Fibroblast of lung (primary cell): ENCODE data around the gene ALDH1A1.

Experiments
- CTCF ChIP-seq, 2 donors: IDR thresholded peaks in 1 of 2; conservative IDR thresholded peaks in 1 of 2; 1 replicate in 1 of 2; 2 replicates in 1 of 2; pipeline ENCODE4 v1.5.1; 2011 to 2012; ENCODE audit warnings: low read length in 2 of 2, control low read depth in 1 of 2, inconsistent platforms in 1 of 2, low read depth in 1 of 2, mild to moderate bottlenecking in 1 of 2
- EZH2 ChIP-seq: IDR thresholded peaks from 2 replicates; pipeline ENCODE4 v1.5.1; 2012; ENCODE audit warnings: low read length, control low read depth, mild to moderate bottlenecking; ENCODE audit errors: missing control alignments

GRCh38 chr9:72960446-72960845 is 7.6 kb upstream of the ALDH1A1 start:
- TF ChIP-seq CTCF (conservative IDR thresholded peaks at IDR 0.05 in 1 of 2, IDR thresholded peaks at IDR 0.05 in 1 of 2; ENCODE audit: low read depth in 1 of 2, low read length in 2 of 2) (no peak), EZH2 (no peak)
